ENCODE measurements around the gene SRPK1.

The SRPK1 gene

GRCh38 chr6:35829306-35829705, 91.6 kb downstream of the SRPK1 start:
- in situ Hi-C loops (cut with MboI; ENCODE audit: low sequenced_read_pairs) = no loop called here

GRCh38 chr6:35824552-35825192, 96.2 kb downstream of the SRPK1 start:
- in situ Hi-C loops (cut with MboI; ENCODE audit: low sequenced_read_pairs) = no loop called here

GRCh38 chr6:35823601-35824000, 97.3 kb downstream of the SRPK1 start:
- in situ Hi-C loops (cut with MboI; ENCODE audit: low sequenced_read_pairs) = no loop called here

GRCh38 chr6:35817515-35817914, 103.4 kb downstream of the SRPK1 start:
- in situ Hi-C loops (cut with MboI; ENCODE audit: low sequenced_read_pairs) = no loop called here

- in situ Hi-C loops (cut with MboI; ENCODE audit: low sequenced_read_pairs) = no loop called here
Measured at GRCh38 chr6:35811699-35811995, 109.3 kb downstream of the SRPK1 start.

- in situ Hi-C loops (cut with MboI; ENCODE audit: low sequenced_read_pairs) = no loop called here
Measured at GRCh38 chr6:35810971-35811698, 109.8 kb downstream of the SRPK1 start.

GRCh38 chr6:35809809-35810208, 111.1 kb downstream of the SRPK1 start:
- in situ Hi-C loops (cut with MboI; ENCODE audit: low sequenced_read_pairs) = no loop called here

- in situ Hi-C loops (cut with MboI; ENCODE audit: low sequenced_read_pairs) = no loop called here
Measured at GRCh38 chr6:35808688-35809087, 112.2 kb downstream of the SRPK1 start.

- in situ Hi-C loops (cut with MboI; ENCODE audit: low sequenced_read_pairs) = no loop called here
Measured at GRCh38 chr6:35804996-35805736, 115.7 kb downstream of the SRPK1 start, which contains the start of gene LHFPL5. Gene LHFPL5 (plus strand): TSS chr6:35805352. CDS start chr6:35805671, 319 bp downstream.

- in situ Hi-C loops (cut with MboI; ENCODE audit: low sequenced_read_pairs) = no loop called here
Measured at GRCh38 chr6:35801148-35801547, 119.8 kb downstream of the SRPK1 start.

- in situ Hi-C loops (cut with MboI; ENCODE audit: low sequenced_read_pairs) = no loop called here
Measured at GRCh38 chr6:35798706-35799105, 122.2 kb downstream of the SRPK1 start.

- in situ Hi-C loops (cut with MboI; ENCODE audit: low sequenced_read_pairs) = no loop called here
Measured at GRCh38 chr6:35797837-35798526, 122.9 kb downstream of the SRPK1 start.

- in situ Hi-C loops (cut with MboI; ENCODE audit: low sequenced_read_pairs) = no loop called here
Measured at GRCh38 chr6:35796236-35796635, 124.7 kb downstream of the SRPK1 start.

- in situ Hi-C loops (cut with MboI; ENCODE audit: low sequenced_read_pairs) = no loop called here
Measured at GRCh38 chr6:35795453-35796071, 125.3 kb downstream of the SRPK1 start.

GRCh38 chr6:35794536-35795452, 126.1 kb downstream of the SRPK1 start:
- in situ Hi-C loops (cut with MboI; ENCODE audit: low sequenced_read_pairs) = no loop called here

GRCh38 chr6:35790683-35791082, 130.2 kb downstream of the SRPK1 start:
- in situ Hi-C loops (cut with MboI; ENCODE audit: low sequenced_read_pairs) = no loop called here

- in situ Hi-C loops (cut with MboI; ENCODE audit: low sequenced_read_pairs) = no loop called here
Measured at GRCh38 chr6:35788423-35788982, 132.4 kb downstream of the SRPK1 start.

GRCh38 chr6:35787266-35788218, 133.4 kb downstream of the SRPK1 start:
- in situ Hi-C loops (cut with MboI; ENCODE audit: low sequenced_read_pairs) = no loop called here
